ENCODE results near the gene DYRK1B.

Gene DYRK1B

DNA sequence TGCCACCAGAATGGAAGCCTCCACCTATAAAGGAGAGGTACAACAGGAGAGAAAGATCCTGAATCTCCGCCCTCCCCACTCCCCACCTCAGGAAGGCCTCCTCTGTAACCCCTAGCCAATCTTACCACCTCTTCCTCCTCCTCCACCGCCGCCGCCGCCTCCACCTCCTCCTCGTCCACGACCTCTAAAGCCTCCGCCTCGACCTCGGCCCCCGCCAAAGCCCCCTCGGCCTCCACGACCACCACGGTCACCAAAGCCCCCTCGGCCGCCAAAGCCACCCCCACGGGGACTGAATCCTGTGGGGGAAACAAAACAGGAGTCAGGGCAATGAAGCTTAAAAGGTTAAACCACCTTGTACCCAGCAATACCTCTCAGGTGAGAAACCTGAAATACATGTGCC is 6.5 kb upstream of the DYRK1B start:
- TF ChIP-seq, protein P1, sequence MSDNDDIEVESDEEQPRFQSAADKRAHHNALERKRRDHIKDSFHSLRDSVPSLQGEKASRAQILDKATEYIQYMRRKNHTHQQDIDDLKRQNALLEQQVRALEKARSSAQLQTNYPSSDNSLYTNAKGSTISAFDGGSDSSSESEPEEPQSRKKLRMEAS (IDR thresholded peaks at IDR 0.05; ENCODE audit: low read depth, low read length), result no peak
- no peak for TF ChIP-seq MYC (IDR thresholded peaks at IDR 0.05; ENCODE audit: low read depth, low read length)
- no peak for TF ChIP-seq POLR2A (IDR thresholded peaks at IDR 0.05; ENCODE audit: extremely low read depth, insufficient read length)
- TF ChIP-seq, protein P2, sequence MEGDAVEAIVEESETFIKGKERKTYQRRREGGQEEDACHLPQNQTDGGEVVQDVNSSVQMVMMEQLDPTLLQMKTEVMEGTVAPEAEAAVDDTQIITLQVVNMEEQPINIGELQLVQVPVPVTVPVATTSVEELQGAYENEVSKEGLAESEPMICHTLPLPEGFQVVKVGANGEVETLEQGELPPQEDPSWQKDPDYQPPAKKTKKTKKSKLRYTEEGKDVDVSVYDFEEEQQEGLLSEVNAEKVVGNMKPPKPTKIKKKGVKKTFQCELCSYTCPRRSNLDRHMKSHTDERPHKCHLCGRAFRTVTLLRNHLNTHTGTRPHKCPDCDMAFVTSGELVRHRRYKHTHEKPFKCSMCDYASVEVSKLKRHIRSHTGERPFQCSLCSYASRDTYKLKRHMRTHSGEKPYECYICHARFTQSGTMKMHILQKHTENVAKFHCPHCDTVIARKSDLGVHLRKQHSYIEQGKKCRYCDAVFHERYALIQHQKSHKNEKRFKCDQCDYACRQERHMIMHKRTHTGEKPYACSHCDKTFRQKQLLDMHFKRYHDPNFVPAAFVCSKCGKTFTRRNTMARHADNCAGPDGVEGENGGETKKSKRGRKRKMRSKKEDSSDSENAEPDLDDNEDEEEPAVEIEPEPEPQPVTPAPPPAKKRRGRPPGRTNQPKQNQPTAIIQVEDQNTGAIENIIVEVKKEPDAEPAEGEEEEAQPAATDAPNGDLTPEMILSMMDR (IDR thresholded peaks at IDR 0.05; ENCODE audit: low read depth, low read length), result no peak
- no peak overlapping the region for H3K4me3 ChIP-seq (ENCODE audit: low read depth, low read length)
- no peak for DNase-seq (ENCODE audit: low read depth)

DNA sequence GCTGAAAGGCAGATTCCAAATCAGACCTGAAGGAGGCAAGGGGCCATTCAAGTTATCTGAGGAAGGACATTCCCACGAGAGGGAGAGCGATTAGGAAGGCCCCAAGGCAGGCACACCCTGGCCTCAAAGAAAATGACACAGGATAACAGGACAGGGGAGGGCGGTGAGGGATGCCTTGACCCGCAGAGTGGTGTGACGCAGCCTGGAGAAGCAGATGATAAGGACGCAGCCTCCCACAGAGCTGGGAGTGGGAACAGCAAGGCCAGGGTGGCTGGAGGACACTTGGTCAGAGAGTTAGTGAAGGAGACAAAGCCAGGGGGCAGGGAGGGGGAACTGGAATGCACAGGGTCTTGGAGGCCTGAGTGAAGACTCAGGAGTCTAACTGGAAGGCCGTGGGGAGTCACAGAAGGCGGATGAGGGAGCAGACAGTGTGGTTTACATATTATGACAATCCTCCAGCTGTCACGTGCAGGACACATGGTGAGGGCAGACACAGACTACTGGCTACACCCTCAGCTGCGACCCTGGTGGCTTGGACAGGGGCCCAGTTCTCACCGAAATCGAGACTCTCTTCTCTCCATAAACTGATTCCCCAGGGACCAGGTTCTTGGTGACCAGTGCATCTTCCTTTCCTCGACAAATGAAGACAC is 5.8 kb upstream of the DYRK1B start:
- H3K4me3 ChIP-seq (ENCODE audit: low read depth, low read length), result no peak overlapping the region
- TF ChIP-seq, protein P1 (IDR thresholded peaks at IDR 0.05; ENCODE audit: low read depth, low read length), result no peak
- TF ChIP-seq, protein P2 (IDR thresholded peaks at IDR 0.05; ENCODE audit: low read depth, low read length), result no peak
- TF ChIP-seq POLR2A (IDR thresholded peaks at IDR 0.05; ENCODE audit: extremely low read depth, insufficient read length) (no peak), MYC (IDR thresholded peaks at IDR 0.05; ENCODE audit: low read depth, low read length) (no peak)
- DNase-seq (ENCODE audit: low read depth), result no peak

DNA sequence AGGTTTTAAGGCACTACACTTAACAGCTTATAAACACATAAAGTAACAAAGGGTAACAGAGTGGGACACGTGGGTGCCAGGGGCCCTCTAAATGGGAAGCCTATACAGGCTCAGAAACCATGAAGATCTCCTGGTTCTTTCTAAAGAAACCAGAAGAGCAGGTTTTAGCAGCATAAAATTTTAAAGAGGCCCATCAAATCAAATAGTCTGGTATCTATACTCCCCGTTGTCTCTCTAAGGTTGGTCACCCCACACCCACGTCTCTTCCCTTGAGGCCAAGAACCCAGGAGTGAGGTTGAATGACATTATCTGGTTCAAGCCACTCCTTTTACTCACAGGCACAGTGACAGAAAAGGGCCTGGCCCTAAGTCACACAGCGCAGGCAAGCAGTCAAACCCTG is 4.6 kb upstream of the DYRK1B start:
- TF ChIP-seq, protein P2 (IDR thresholded peaks at IDR 0.05; ENCODE audit: low read depth, low read length), result no peak
- no peak for TF ChIP-seq POLR2A (IDR thresholded peaks at IDR 0.05; ENCODE audit: extremely low read depth, insufficient read length)
- no peak for TF ChIP-seq MYC (IDR thresholded peaks at IDR 0.05; ENCODE audit: low read depth, low read length)
- TF ChIP-seq, protein P1 (IDR thresholded peaks at IDR 0.05; ENCODE audit: low read depth, low read length), result no peak
- no peak for DNase-seq (ENCODE audit: low read depth)
- H3K4me3 ChIP-seq (ENCODE audit: low read depth, low read length), result no peak overlapping the region

DNA sequence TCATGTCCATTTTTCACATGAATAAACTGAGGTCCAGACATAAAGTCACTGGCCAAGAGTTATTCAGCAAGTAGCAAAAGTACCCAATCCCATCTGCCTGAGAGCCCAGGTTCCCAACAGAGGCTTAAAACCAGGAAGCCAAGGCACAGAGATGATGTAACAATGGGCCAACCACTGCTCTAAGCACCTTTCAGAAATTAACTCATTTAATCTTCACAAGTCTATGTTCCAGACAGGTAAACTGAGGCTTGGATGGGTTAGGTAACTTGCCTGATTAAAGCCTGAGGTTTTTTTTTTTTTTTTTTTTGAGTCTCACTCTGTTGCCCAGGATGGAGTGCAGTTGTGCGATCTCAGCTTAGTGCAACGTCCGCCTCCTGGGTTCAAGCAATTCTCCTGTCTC is 4.0 kb upstream of the DYRK1B start:
- H3K4me3 ChIP-seq (ENCODE audit: low read depth, low read length), result no peak overlapping the region
- no peak for TF ChIP-seq POLR2A (IDR thresholded peaks at IDR 0.05; ENCODE audit: extremely low read depth, insufficient read length)
- TF ChIP-seq, protein P2 (IDR thresholded peaks at IDR 0.05; ENCODE audit: low read depth, low read length), result no peak
- DNase-seq (ENCODE audit: low read depth), result no peak

DNA sequence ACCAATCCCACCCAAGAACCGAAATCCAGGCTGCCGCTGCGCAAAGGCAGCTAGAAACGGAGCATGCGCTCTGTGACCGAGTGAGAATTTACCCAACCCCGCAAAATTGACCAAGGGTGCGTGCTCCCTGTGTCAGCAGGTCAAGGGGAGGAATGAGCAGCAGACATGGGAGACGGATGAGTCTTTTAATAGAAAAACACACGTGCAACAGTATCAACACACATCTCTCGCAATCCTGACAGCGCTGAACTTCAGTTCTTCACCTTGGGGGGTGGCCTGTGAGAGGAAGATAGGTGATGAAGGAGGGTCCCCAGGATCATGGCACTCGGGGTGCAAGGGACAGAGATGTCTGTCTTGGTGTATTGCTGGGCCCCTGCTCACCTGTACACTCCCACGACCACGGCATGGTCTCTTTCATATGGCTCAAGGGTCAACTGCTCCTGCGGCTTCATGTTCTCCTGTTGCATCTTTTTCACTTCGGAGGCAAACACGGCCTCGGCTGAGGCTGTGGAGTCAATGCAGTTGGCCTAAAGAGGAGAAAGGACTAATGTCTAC is 402 bp upstream of the DYRK1B start:
- TF ChIP-seq POLR2A (IDR thresholded peaks at IDR 0.05; ENCODE audit: extremely low read depth, insufficient read length) (no peak), MYC (IDR thresholded peaks at IDR 0.05; ENCODE audit: low read depth, low read length) (no peak)
- TF ChIP-seq, protein P2 (IDR thresholded peaks at IDR 0.05; ENCODE audit: low read depth, low read length), result no peak
- TF ChIP-seq, protein P1 (IDR thresholded peaks at IDR 0.05; ENCODE audit: low read depth, low read length), result no peak
- no peak for DNase-seq (ENCODE audit: low read depth)
- H3K4me3 ChIP-seq (ENCODE audit: low read depth, low read length), result no peak overlapping the region

DNA sequence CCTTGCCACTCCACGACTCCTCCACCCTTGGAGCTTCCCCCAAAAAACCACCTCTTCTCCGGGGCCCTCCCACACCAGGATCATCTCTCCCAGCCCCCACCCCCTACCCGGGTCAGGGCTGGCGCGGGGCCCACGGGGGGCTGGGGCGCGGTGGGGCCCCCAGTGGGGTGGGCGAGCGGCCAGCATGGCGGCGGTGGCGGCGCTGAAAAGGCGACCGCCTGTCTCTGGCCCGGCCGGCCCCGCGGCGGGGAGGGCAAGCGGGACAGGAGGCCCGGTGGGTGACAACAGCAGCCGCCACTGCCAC is 850 bp downstream of the DYRK1B start:
- TF ChIP-seq MYC (IDR thresholded peaks at IDR 0.05; ENCODE audit: low read depth, low read length) (no peak), POLR2A (IDR thresholded peaks at IDR 0.05; ENCODE audit: extremely low read depth, insufficient read length) (no peak)
- TF ChIP-seq, protein P2 (IDR thresholded peaks at IDR 0.05; ENCODE audit: low read depth, low read length), result no peak
- TF ChIP-seq, protein P1 (IDR thresholded peaks at IDR 0.05; ENCODE audit: low read depth, low read length), result no peak
- DNase-seq (ENCODE audit: low read depth), result no peak
- no peak overlapping the region for H3K4me3 ChIP-seq (ENCODE audit: low read depth, low read length)

Measured in NB4 (cell line).